GM21515 (cell line): ENCODE results near the gene SIRPG.
"Not testable (repeated sequence)": the region's sequence is repeated elsewhere in the genome, so short reads cannot be mapped to it uniquely, and the experiment has no call there.

Experiments used
- ATAC-seq: cut with Tn5 transposase; IDR thresholded peaks from one replicate; pipeline ENCODE4 v1.9.1; 2021; ENCODE audit not compliant: unreplicated experiment

SIRPG gene

GRCh38 chr20:1608678-1609347 lies 48.8 kb downstream of the SIRPG start:
- not testable (repeated sequence) for ATAC-seq

- no peak for ATAC-seq
Observed at GRCh38 chr20:1600736-1601135, 56.8 kb downstream of the SIRPG start.

- ATAC-seq = no peak
Observed at GRCh38 chr20:1595333-1595732, 62.2 kb downstream of the SIRPG start.

- ATAC-seq = no peak
Observed at GRCh38 chr20:1588533-1589460, 68.8 kb downstream of the SIRPG start.

- ATAC-seq = no peak
Observed at GRCh38 chr20:1587781-1588532, 69.6 kb downstream of the SIRPG start.

- ATAC-seq = no peak
Observed at GRCh38 chr20:1579488-1579887, 78.1 kb downstream of the SIRPG start.
